ENCODE results near the gene CLBA1.

Gene CLBA1

DNA sequence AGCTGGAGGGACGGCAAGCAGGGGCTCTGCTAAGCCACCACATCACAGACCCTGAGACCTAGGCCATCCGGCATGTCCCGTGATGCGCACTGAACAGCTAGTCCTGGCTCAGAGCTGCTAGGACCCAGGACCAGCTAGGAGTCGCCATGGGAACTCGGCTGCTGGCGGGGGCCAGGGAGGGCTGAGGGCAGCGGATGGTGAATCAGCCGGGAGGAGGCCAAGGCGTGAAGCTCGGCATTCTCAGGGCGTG lies 12.5 kb upstream of the CLBA1 start:
- peak; percentile 91 for DNase-seq (ENCODE audit: low read depth)
- TF ChIP-seq, protein P1, sequence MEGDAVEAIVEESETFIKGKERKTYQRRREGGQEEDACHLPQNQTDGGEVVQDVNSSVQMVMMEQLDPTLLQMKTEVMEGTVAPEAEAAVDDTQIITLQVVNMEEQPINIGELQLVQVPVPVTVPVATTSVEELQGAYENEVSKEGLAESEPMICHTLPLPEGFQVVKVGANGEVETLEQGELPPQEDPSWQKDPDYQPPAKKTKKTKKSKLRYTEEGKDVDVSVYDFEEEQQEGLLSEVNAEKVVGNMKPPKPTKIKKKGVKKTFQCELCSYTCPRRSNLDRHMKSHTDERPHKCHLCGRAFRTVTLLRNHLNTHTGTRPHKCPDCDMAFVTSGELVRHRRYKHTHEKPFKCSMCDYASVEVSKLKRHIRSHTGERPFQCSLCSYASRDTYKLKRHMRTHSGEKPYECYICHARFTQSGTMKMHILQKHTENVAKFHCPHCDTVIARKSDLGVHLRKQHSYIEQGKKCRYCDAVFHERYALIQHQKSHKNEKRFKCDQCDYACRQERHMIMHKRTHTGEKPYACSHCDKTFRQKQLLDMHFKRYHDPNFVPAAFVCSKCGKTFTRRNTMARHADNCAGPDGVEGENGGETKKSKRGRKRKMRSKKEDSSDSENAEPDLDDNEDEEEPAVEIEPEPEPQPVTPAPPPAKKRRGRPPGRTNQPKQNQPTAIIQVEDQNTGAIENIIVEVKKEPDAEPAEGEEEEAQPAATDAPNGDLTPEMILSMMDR (IDR thresholded peaks at IDR 0.05; ENCODE audit: low read depth, low read length, missing control alignments) = no peak
- no peak overlapping the region for H3K4me3 ChIP-seq (ENCODE audit: low read depth, low read length)
- in situ Hi-C loops (cut with HindIII; ENCODE audit: low sequenced_read_pairs) = no loop called here

- in situ Hi-C loops (cut with HindIII; ENCODE audit: low sequenced_read_pairs) = no loop called here
- TF ChIP-seq, protein P1 (IDR thresholded peaks at IDR 0.05; ENCODE audit: low read depth, low read length, missing control alignments) = no peak
- H3K4me3 ChIP-seq (ENCODE audit: low read depth, low read length) = no peak overlapping the region
- peak; percentile 32 for DNase-seq (ENCODE audit: low read depth)
Observed at GRCh38 chr14:104973385-104974145, 12.0 kb upstream of the CLBA1 start.

DNA sequence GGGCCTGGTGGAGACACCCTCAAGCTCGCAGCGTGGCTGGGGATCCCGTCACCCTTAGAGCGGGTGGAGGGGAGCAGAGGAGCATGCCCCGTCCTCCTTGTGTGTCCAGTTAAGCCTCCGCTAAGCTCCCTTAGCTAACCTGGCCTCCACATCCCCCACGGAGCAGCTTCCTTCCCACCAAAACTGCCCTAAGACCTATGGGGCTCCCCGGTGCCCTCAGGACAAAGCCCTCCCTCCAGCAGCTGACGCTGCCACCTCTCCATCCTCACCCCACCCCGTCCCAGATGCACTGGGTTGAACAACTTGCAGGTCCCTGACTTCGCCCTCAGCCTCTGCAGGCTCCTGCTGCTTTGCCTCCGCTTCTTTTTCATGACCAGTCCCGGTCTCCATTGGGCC lies 11.4 kb upstream of the CLBA1 start:
- no peak overlapping the region for H3K4me3 ChIP-seq (ENCODE audit: low read depth, low read length)
- DNase-seq (ENCODE audit: low read depth) = no peak
- TF ChIP-seq, protein P1 (IDR thresholded peaks at IDR 0.05; ENCODE audit: low read depth, low read length, missing control alignments) = no peak
- in situ Hi-C loops (cut with HindIII; ENCODE audit: low sequenced_read_pairs) = no loop called here

DNA sequence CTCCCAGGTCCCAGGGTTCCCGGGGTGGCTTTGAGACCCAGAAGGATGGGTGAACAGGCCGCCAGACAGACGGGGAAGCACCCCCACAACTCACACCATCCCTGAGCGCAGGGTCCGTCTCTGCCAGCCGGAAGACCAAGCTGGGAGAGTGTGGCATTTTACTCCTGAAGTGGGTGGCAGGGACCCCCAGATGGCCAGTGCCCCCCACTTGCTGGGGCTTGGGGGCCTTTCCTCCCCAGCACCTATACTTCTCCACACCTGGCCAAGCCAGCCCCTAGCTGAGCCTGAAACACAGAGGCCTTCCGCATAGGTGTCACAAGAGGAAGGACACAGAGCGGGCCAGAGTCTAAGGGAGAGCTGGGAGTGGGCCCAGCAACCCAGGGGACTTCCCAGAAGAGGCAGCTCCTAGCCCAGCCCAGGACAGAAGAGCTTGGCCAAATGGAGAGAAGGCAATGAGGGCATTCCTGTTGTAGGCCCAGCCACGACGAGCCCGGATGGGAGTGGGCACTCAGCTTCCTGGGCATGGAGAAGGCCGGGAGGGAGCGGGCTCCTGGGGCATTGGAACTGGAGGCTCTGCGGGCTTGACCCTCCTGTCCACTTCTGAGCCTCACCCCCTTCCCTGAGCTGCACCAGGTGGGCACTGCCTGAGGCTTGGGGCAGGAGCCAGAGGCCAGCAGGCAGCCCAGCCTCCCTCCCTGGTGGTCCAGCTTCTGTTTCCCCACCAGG lies 10.8 kb upstream of the CLBA1 start:
- in situ Hi-C loops (cut with HindIII; ENCODE audit: low sequenced_read_pairs) = no loop called here
- no peak for DNase-seq (ENCODE audit: low read depth)

GRCh38 chr14:104975481-104976197 lies 9.9 kb upstream of the CLBA1 start:
- DNase-seq (ENCODE audit: low read depth) = no peak
- TF ChIP-seq, protein P1 (IDR thresholded peaks at IDR 0.05; ENCODE audit: low read depth, low read length, missing control alignments) = no peak
- in situ Hi-C loops (cut with HindIII; ENCODE audit: low sequenced_read_pairs) = no loop called here
- no peak overlapping the region for H3K4me3 ChIP-seq (ENCODE audit: low read depth, low read length)

More for the DNA sequence above, 10.8 kb upstream of the CLBA1 start:
- TF ChIP-seq, protein P1 (IDR thresholded peaks at IDR 0.05; ENCODE audit: low read depth, low read length, missing control alignments) = no peak
- no peak overlapping the region for H3K4me3 ChIP-seq (ENCODE audit: low read depth, low read length)

- TF ChIP-seq, protein P1 (IDR thresholded peaks at IDR 0.05; ENCODE audit: low read depth, low read length, missing control alignments) = peak; percentile 79
- no peak overlapping the region for H3K4me3 ChIP-seq (ENCODE audit: low read depth, low read length)
- in situ Hi-C loops (cut with HindIII; ENCODE audit: low sequenced_read_pairs) = no loop called here
- DNase-seq (ENCODE audit: low read depth) = no peak
Observed at GRCh38 chr14:104976198-104977007, 9.2 kb upstream of the CLBA1 start.
